ENCODE measurements around the gene ZNF91.

GRCh38 chr19:23393121-23393520, 2.1 kb downstream of the ZNF91 start:
- no peak for TF ChIP-seq CTCF (IDR thresholded peaks at IDR 0.05; ENCODE audit: borderline replicate concordance, extremely low read depth, low read length, poor library complexity, severe bottlenecking)
- no peak for TF ChIP-seq EZH2 (IDR thresholded peaks at IDR 0.05; ENCODE audit: borderline replicate concordance, low read depth, low read length, severe bottlenecking)

Data from DND-41 (cell line).